Osteocyte (in vitro differentiated cells): ENCODE measurements around the gene CAMK2N2. TPM values are rescaled to one million over a fixed set of nuclear protein-coding genes. Genes with fewer than 3 reads are reported as not detected.

Experiments
- DNase-seq: peaks from one replicate; pipeline ENCODE4 v3.0.0; 2021; ENCODE audit warnings: mixed read lengths; ENCODE audit not compliant: unreplicated experiment; ENCODE audit errors: extremely low spot score
- H3K27ac Mint-ChIP-seq: one replicate; pipeline ENCODE4 v1.8.0; 2021; ENCODE audit warnings: mild to moderate bottlenecking, mixed read lengths; ENCODE audit not compliant: unreplicated experiment
- H3K27me3 Mint-ChIP-seq: one replicate; pipeline ENCODE4 v1.8.0; 2021; ENCODE audit warnings: mixed read lengths; ENCODE audit not compliant: unreplicated experiment
- H3K36me3 Mint-ChIP-seq: one replicate; pipeline ENCODE4 v1.8.0; 2021; ENCODE audit warnings: mixed read lengths; ENCODE audit not compliant: unreplicated experiment
- H3K4me1 Mint-ChIP-seq: one replicate; pipeline ENCODE4 v1.8.0; 2021; ENCODE audit warnings: mixed read lengths; ENCODE audit not compliant: unreplicated experiment
- H3K4me3 Mint-ChIP-seq: one replicate; pipeline ENCODE4 v1.8.0; 2021; ENCODE audit warnings: mild to moderate bottlenecking, moderate library complexity, mixed read lengths; ENCODE audit not compliant: unreplicated experiment
- H3K9me3 Mint-ChIP-seq: one replicate; pipeline ENCODE4 v1.8.0; 2021; ENCODE audit warnings: mixed read lengths; ENCODE audit not compliant: unreplicated experiment
- total RNA-seq: library from RNA; stranded (reverse); gene quantifications from 2 replicates; pipeline ENCODE4 v1.2.1, GENCODE V29; 2021
- TF ChIP-seq, protein P1 (sequence below): fragments of 200-600 bp; sonication (generic); IDR thresholded peaks from 2 replicates; pipeline ENCODE4 v1.5.0; 2021; ENCODE audit warnings: antibody characterized with exemption, mild to moderate bottlenecking, moderate library complexity

CAMK2N2 gene
- total RNA-seq, 1 donor from 2014 or later = 2.0 TPM

DNA sequence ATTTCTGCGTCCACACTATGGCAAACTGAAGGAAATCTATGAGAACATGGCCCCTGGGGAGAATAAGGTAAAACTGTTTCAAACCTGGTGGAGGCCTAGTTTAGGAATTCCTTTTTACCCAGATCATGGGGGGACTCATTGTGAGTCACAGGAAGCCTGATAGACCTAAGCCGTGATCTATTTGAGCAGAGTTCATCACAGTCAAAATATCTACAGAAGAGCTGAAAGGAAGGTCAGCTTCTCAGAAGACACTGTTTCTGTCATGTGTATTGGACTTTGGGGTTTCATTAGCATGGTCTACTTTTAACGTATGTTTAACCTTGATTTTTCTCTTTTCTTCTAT, 39.0 kb upstream of the CAMK2N2 start:
- H3K9me3 Mint-ChIP-seq = no peaks in the 10 kb centered on the region
- TF ChIP-seq, protein P1, sequence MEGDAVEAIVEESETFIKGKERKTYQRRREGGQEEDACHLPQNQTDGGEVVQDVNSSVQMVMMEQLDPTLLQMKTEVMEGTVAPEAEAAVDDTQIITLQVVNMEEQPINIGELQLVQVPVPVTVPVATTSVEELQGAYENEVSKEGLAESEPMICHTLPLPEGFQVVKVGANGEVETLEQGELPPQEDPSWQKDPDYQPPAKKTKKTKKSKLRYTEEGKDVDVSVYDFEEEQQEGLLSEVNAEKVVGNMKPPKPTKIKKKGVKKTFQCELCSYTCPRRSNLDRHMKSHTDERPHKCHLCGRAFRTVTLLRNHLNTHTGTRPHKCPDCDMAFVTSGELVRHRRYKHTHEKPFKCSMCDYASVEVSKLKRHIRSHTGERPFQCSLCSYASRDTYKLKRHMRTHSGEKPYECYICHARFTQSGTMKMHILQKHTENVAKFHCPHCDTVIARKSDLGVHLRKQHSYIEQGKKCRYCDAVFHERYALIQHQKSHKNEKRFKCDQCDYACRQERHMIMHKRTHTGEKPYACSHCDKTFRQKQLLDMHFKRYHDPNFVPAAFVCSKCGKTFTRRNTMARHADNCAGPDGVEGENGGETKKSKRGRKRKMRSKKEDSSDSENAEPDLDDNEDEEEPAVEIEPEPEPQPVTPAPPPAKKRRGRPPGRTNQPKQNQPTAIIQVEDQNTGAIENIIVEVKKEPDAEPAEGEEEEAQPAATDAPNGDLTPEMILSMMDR = no peak
- H3K36me3 Mint-ChIP-seq = peaks cover 36% of the 10 kb centered on the region
- DNase-seq = no peak
- peak overlapping the region; percentile 92 for H3K4me3 Mint-ChIP-seq
- H3K27ac Mint-ChIP-seq = no peak overlapping the region
- H3K27me3 Mint-ChIP-seq = no peaks in the 10 kb centered on the region
- H3K4me1 Mint-ChIP-seq = peaks cover 16% of the 10 kb centered on the region

DNA sequence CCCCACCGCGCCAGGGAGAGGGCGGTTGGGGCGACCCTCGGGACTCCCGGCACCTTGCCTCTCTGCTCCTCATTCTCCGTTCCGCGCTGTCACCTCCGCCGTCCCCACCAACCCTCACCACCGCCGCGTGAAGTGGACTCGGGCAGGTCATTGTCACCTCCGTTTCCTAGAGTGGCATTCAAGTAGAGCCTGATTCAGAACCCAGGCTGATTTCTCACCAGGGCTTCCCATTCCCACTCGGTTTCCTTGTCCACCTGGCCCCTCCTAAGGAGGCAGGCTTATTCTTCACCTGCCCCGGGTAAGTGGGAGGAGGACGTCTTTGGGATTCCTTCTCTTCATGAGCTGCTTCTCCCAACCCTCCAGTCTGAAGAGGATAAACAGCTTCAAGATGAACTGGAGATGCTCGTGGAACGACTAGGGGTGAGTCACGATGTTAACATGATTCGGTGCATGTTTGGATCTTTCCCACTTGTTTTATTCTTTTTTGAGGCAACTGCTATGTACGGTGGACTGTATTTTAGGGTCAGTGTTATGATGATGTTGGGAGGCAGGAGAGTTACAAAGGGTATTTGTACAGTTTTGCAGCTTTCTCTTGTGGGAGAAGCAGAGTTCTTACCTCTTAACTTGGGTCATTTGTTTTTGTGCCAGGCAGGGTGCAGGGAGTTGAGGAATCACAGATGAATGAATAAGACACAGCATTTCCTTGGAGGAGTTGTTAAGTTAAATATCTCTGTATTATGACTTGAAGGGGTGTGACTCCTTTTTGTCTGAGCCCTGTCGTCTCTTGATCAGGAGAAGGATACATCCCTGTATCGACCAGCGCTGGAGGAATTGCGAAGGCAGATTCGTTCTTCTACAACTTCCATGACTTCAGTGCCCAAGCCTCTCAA, 38.4 kb upstream of the CAMK2N2 start:
- Mint-ChIP-seq H3K36me3 (peaks cover 33% of the 10 kb centered on the region), H3K4me1 (peaks cover 16% of the 10 kb centered on the region), H3K27ac (peak overlapping the region; percentile 84), H3K4me3 (peak overlapping the region; percentile 92), H3K9me3 (no peaks in the 10 kb centered on the region), H3K27me3 (peaks cover 4% of the 10 kb centered on the region)
- DNase-seq = no peak
- TF ChIP-seq, protein P1 = no peak

DNA sequence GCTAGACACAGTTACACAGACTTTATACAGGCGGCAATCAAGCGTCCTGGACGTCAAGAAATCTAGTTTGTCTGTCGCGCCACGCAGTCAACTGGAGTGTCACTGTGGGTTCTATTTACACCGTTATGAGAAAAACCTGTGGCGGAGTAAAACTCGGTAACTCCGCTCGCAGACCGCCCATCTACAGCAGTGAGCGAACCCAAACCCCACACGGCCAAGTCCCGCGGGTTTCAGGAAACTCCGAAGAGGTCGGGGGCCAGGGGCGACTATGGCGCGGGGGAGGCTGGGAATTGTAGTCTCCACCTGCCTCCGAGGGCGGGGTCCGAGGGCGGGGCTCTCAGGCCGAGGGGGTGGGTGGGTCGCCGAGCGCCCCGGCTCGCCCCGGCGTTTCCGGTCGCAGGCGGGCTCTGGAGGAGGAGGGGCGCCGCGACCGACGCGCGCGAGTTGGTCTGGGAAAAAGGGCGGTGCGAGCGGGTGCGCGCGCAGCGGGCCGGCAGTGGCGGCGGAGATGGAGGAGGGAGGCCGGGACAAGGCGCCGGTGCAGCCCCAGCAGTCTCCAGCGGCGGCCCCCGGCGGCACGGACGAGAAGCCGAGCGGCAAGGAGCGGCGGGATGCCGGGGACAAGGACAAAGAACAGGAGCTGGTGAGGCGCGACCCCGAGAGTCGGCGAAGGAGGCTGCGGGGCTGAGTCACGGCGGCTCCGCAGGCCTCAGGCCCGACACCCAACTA, 37.6 kb upstream of the CAMK2N2 start, which contains the start of gene PSMD2:
TSS of gene PSMD2 (plus strand) at position 483 of the 729 bp plus-strand sequence. CDS start at position 509, 26 bp downstream.
- H3K4me3 Mint-ChIP-seq = peak within 1 kb of the TSS; percentile 92
- DNase-seq = peak; percentile 99
- peaks cover 6% of the 10 kb centered on the region for H3K27me3 Mint-ChIP-seq
- H3K4me1 Mint-ChIP-seq = peaks cover 16% of the 10 kb centered on the region
- H3K27ac Mint-ChIP-seq = peak within 1 kb of the TSS; percentile 85
- H3K9me3 Mint-ChIP-seq = no peaks in the 10 kb centered on the region
- H3K36me3 Mint-ChIP-seq = peaks cover 26% of the 10 kb centered on the region
- TF ChIP-seq, protein P1 = no peak

DNA sequence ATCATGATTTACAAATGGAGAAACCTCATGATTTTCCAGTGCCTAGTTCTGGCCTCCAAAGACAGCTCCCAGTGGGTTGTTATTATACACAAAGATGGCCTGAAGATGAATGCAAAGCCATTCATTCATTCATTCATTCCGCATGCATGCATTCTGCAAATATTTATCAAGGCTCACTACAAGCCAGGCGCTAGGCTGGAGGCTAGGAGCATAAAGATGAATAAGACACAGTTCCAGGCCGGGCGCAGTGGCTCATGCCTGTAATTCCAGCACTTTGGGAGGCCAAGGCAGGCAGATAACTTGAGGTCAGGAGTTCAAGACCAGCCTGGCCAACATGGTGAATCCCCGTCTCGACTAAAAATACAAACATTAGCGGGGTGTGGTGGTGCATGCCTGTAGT, 35.3 kb upstream of the CAMK2N2 start:
- Mint-ChIP-seq H3K4me3 (no peak overlapping the region), H3K4me1 (peaks cover 16% of the 10 kb centered on the region)
- TF ChIP-seq, protein P1 = no peak

DNA sequence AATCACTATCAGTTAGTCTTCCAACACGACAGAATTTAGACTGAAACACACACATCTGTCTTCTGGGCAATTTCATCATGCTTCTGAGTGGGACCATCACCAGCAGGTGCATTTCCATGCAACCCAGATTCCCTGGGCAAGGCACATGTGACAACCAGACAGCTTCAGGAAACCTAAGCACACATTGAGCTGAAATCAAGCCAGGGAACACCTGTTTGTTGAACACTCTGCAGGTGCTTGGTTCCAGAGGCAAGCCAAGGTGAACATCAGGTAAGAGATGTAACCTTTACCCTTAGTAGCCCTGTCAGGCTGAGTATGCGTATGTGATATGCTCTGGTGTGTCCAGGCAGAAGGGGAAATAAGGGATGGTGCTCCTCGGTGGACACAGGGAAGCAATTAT, 34.4 kb upstream of the CAMK2N2 start:
- H3K27me3 Mint-ChIP-seq = peaks cover 14% of the 10 kb centered on the region
- no peak for DNase-seq
- TF ChIP-seq, protein P1 = no peak
- H3K27ac Mint-ChIP-seq = no peak overlapping the region
- H3K4me3 Mint-ChIP-seq = no peak overlapping the region
- peaks cover 3% of the 10 kb centered on the region for H3K36me3 Mint-ChIP-seq
- H3K4me1 Mint-ChIP-seq = peaks cover 16% of the 10 kb centered on the region
- H3K9me3 Mint-ChIP-seq = no peaks in the 10 kb centered on the region

More for the DNA sequence above, 35.3 kb upstream of the CAMK2N2 start:
- DNase-seq = no peak
- Mint-ChIP-seq H3K36me3 (peaks cover 10% of the 10 kb centered on the region), H3K27me3 (peaks cover 14% of the 10 kb centered on the region), H3K9me3 (no peaks in the 10 kb centered on the region), H3K27ac (no peak overlapping the region)
